Neural progenitor cell (in vitro differentiated cells): Measurements from ENCODE around the gene NHLRC4.

Experiments used
- CTCF ChIP-seq: fragments of 200-600 bp; sonication (generic); IDR thresholded peaks from 2 replicates; pipeline ENCODE4 v1.5.1; 2017; ENCODE audit warnings: antibody characterized with exemption, mild to moderate bottlenecking
- EZH2 ChIP-seq: fragments of 200-600 bp; sonication (generic); IDR thresholded peaks from 2 replicates; pipeline ENCODE4 v1.6.1; 2017; ENCODE audit warnings: antibody characterized with exemption, mild to moderate bottlenecking, moderate library complexity
- EZH2phosphoT487 ChIP-seq: fragments of 200-600 bp; sonication (generic); IDR thresholded peaks from 2 replicates; pipeline ENCODE4 v1.6.1; 2017; ENCODE audit warnings: antibody characterized with exemption

DNA sequence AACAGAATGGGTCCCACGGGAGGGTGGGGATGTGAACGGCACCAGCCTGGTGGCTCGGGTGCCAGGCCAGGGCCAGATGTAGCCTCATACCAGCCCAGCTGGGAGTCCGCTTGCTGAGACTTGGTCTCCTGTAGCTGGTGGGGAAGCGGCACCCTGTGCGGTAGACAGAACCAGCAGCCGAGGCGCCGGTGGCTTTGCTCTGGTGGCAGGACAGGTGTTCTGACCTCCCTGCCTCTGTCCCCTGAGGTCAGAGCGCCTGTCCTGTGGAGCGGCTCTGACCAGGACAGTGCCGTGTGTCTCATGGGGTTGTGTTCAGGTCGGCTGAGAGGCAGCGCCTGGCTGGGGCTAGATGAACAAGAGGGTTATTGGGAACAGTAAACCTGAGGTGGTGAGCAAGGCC is 43.2 kb downstream of the NHLRC4 start:
- no peak for TF ChIP-seq EZH2phosphoT487
- TF ChIP-seq CTCF: no peak
- TF ChIP-seq EZH2: no peak
